HG03025 (cell line): Measurements from ENCODE around the gene MAST1.
"Not testable (repeated sequence)": the region's sequence is repeated elsewhere in the genome, so short reads cannot be mapped to it uniquely, and the experiment has no call there.

Source experiments
- ATAC-seq: cut with Tn5 transposase; IDR thresholded peaks from one replicate; pipeline ENCODE4 v1.9.1; 2021; ENCODE audit warnings: mild to moderate bottlenecking, moderate library complexity; ENCODE audit not compliant: unreplicated experiment, low FRiP score

MAST1 gene

DNA sequence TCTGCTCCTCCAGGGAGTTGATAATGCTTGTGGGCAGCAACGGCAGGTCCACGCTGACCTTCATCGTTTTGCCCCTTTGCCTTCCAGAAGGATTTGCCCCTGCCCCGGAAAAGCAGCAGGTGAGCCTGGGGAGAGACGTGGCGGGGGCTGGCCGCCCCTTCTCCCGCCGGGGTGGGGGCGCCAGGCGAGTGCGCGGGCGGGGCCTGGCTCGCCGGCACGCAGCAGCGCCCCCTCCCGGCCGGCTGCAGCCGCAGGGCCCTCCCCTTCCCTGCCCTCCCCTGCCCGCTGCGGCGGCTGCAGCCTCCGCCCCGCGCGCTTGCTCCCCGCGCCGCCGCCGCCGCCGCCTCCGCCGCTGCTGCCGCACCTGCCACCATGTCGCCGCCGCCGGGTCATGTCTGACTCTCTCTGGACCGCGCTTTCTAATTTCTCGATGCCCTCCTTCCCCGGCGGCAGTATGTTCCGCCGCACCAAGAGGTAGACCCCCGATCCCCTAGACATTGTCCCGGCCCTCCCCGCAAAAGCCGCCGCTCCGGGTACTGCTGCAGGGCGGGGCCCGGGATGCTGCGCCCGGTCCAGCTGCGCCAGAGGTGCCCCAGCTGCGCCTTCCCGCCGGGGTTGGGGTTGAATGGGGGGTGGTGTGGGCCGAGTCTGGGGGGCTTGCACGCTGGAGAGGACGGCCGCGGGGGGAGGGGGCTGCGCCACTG, at the start of gene MAST1:
TSS of gene MAST1 (plus strand) at position 334 of the 704 bp plus-strand sequence. CDS start at position 392, 58 bp downstream.
- no peak for ATAC-seq

DNA sequence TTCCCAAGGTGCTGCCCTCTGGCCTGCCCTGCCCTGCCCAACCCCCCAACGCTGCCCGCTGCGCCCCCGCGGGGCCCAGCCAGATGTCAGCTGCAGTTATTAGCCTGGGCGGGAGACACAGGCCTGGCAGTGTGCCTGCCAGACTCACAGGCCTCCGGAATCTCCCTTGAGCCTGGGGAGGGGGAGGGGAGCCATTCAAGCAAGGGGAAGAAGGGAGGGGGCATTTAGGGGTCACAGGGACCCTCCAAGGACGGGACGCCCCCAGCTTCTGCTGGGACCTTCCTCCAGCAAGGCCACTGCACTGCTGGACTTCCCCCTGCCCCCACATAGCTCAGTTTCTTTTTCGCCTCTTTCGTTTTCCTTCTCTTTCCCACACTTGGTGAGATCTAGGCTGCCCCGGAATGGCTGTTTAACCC, 49.6 kb upstream of the MAST1 start:
- no peak for ATAC-seq

DNA sequence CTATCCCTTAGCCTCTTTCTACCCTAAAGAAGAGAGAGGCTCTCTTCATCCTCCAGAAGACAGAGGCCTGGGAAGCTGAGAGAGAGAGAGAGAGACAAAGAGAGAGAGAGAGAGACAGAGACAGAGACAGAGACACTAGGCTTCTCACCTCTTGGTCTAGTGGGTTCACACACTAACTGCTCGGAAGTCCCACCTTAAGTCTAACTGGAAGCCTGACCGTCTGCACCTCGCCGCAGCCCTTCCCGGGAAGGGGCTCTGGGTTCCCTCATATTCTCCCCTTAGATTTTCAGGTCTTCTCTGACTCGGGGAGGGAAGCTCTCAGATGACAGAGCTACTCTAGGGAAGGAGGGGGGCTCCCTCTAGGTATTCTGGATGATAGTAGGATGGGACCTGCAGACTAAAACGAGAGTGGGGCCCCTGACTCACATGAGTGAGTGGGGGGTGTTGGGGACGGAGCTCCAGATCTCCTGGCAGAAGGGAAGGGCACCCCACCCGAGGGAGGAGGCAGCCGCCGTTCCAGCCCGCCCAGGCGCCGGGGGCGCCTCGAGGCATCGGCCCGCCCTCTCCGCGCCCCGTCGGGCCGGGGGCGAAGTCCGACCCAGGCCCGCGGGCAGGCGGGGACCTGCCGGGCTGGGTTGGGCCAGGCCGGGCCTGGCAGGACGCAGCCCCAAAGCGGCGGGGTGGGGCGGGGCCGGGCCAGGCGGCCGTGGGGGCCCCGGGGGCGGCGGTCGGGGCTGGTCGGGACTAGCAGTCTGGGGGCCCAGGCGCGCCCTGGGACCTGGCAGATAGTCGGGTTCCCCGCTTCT, 49.0 kb upstream of the MAST1 start:
- no peak for ATAC-seq

DNA sequence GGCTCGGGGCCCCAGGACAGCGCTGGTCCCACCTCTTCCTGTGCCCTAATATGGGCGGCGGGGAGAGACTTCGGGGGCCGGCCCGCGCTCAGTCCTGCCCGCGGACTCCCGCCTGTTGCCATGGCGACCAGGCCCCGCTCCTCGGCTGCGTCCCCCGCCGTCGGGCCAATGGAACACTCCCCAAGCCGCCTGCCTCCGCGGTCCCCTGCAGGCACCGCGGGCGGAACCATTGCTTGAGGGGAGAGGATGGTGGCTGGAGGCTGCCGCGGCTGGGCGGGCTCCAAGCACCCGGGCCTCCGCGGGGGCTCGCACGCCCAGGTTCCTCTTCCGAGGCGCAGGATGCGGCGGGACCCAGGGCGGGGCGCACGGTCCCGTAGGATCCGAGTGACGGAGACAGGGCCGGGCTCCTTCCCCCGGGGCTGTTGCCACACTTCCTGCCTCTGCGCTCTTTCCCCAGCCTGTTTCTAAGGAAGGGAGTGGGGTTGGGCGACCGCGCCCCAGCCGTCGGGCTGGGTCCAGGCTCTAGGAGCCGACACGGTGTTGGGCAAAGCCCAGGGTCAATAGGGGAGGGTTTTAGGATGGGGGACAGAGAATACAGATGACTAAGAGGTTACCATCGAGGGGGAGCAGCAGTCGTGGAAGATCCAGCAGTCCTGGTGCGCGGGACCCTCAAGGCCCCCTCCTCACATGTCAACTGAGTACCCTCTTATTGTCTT, 48.3 kb upstream of the MAST1 start:
- ATAC-seq = peak; percentile 32

DNA sequence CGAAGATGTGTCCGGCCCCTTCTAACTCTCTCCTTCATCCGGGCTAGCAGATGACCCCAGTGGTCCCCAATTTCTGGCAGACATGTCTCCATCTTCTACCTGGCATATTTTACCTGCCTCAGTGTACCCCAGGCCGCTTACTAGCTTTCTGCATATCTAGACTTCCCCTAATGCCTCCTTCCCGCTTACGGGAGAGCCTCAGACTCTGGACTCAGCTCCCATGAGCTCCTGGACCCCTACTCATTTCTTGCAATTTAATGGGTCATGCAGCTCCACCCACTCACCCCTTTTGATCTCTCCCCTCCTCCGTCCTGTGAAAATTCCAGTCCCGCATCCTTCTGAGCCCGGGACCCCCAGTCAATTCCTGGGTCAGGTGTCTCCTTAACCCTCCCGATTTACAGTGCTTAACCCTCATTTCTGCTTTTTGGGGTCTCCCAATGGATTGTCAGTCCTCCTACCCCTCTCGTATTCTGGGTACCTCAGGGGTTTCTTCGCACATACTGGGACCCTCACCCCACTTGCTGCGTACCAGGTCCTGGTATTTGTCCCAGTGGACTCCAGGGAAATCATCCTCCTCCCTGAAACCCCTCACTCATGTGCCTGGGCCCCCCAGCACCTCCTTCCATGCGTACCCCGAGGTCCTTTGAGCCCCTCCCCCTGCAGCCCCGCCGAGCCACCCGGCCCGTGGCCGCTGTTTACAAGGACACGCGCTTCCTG, 47.5 kb upstream of the MAST1 start:
- ATAC-seq = no peak

DNA sequence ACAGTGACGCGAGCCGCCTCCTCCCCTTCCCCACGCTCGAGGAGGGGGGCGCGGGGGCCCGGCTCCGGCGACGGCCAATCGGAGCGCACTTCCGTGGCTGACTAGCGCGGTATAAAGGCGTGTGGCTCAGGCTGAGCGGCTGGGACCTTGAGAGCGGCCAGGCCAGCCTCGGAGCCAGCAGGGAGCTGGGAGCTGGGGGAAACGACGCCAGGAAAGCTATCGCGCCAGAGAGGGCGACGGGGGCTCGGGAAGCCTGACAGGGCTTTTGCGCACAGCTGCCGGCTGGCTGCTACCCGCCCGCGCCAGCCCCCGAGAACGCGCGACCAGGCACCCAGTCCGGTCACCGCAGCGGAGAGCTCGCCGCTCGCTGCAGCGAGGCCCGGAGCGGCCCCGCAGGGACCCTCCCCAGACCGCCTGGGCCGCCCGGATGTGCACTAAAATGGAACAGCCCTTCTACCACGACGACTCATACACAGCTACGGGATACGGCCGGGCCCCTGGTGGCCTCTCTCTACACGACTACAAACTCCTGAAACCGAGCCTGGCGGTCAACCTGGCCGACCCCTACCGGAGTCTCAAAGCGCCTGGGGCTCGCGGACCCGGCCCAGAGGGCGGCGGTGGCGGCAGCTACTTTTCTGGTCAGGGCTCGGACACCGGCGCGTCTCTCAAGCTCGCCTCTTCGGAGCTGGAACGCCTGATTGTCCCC, 46.8 kb upstream of the MAST1 start, which contains the start of gene JUNB:
TSS of gene JUNB (plus strand) at position 142 of the 706 bp plus-strand sequence. CDS start at position 428, 286 bp downstream.
- ATAC-seq = peak; percentile 25

DNA sequence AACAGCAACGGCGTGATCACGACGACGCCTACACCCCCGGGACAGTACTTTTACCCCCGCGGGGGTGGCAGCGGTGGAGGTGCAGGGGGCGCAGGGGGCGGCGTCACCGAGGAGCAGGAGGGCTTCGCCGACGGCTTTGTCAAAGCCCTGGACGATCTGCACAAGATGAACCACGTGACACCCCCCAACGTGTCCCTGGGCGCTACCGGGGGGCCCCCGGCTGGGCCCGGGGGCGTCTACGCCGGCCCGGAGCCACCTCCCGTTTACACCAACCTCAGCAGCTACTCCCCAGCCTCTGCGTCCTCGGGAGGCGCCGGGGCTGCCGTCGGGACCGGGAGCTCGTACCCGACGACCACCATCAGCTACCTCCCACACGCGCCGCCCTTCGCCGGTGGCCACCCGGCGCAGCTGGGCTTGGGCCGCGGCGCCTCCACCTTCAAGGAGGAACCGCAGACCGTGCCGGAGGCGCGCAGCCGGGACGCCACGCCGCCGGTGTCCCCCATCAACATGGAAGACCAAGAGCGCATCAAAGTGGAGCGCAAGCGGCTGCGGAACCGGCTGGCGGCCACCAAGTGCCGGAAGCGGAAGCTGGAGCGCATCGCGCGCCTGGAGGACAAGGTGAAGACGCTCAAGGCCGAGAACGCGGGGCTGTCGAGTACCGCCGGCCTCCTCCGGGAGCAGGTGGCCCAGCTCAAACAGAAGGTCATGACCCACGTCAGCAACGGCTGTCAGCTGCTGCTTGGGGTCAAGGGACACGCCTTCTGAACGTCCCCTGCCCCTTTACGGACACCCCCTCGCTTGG, 46.1 kb upstream of the MAST1 start:
- ATAC-seq = no peak

DNA sequence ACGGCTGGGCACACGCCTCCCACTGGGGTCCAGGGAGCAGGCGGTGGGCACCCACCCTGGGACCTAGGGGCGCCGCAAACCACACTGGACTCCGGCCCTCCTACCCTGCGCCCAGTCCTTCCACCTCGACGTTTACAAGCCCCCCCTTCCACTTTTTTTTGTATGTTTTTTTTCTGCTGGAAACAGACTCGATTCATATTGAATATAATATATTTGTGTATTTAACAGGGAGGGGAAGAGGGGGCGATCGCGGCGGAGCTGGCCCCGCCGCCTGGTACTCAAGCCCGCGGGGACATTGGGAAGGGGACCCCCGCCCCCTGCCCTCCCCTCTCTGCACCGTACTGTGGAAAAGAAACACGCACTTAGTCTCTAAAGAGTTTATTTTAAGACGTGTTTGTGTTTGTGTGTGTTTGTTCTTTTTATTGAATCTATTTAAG, 45.4 kb upstream of the MAST1 start:
- no peak for ATAC-seq

DNA sequence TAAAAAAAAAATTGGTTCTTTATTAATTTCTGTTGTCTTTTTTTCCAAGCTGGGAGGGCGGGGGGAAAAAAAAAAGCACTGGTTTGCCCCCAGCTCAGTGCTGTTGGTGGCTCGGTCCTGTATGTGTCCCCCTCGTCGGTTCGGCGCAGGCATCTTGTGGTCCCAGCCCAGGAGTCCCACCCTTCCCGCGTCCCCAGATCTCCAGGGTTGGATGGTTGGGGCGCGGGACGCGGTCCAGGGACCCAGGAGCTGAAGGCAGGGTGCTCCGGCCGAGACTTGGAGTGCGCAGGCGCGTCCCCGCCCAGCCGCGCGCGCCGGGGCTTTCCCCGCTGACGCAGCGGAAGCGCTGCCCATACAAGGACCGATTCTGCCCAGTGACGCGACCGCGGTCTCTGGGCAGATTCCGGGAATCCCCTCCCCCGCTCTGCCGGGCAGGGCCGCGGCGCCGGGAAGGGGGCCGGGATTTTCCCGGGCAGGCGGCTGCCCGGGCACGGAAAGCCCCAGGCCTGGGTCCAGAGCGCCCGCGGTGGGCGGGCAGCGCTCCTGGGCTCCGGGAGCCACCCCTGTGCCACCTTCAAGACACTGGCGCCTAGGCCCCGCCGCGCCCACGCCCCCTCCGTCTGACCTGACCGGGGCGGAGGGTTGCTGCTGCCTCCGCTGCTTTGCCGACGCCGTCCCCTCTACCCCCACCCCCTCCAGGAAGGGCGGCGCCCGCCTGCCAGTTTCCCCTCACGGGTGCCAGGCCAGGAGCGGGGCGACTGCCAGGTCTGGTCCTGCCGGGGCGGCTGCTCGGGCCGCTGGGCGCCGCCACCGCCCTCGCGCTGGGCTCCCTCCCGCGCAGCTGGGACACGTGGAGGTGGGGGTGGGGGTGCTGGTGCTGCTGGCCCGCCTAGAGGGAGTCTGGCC, 44.8 kb upstream of the MAST1 start:
- ATAC-seq = no peak

DNA sequence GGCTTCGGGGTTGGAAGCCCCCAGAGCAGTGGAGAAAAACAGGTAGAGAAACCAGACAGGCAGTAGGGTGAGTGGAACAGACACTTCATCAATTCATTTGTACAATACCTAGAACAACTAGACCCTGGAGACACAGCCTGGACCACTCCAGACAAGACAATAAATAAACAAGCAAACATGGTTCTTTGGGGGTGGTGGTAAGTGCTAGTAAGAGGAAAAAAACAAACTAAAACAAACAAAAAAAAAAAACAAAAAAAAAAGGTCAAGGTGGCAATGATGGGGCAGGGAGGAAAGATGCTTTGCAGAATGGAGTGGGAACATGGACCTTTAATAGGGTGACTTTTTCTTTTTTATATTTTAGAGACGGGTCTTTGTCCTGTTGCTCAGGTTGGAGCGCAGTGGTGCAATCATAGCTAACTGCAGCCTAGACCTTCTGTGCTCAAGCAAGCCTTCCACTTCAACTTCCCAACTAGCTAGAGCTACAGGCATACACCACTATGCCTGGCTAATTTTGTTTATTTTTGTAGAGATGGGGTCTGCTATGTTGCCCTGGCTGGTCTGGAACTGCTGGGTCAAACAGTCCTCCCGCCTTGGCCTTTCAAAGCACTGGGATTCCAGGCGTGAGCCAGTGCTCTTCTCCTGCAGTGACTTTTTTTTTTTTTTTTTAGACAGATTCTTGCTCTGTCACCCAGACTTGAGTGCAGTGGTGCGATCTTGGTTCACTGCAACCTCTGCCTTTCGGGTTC, 43.9 kb upstream of the MAST1 start:
- no peak for ATAC-seq

DNA sequence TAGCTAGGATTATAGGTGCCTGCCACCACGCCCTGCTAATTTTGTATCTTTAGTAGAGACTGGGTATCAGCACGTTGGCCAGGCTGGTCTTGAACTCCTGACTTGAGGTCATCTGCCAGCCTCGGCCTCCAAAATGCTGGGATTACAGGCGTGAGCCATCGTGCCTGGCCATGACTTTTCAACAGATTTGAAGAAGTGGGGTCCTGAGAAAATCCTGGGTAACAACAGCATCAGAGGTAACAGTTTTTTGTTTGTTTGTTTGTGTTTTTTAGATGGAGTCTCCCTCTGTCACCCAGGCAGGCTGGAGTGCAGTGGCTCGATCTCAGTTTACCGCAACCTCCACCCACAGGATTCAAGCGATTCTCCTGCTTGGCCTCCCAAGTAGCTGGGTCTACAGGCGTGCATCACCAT, 43.3 kb upstream of the MAST1 start:
- no peak for ATAC-seq

DNA sequence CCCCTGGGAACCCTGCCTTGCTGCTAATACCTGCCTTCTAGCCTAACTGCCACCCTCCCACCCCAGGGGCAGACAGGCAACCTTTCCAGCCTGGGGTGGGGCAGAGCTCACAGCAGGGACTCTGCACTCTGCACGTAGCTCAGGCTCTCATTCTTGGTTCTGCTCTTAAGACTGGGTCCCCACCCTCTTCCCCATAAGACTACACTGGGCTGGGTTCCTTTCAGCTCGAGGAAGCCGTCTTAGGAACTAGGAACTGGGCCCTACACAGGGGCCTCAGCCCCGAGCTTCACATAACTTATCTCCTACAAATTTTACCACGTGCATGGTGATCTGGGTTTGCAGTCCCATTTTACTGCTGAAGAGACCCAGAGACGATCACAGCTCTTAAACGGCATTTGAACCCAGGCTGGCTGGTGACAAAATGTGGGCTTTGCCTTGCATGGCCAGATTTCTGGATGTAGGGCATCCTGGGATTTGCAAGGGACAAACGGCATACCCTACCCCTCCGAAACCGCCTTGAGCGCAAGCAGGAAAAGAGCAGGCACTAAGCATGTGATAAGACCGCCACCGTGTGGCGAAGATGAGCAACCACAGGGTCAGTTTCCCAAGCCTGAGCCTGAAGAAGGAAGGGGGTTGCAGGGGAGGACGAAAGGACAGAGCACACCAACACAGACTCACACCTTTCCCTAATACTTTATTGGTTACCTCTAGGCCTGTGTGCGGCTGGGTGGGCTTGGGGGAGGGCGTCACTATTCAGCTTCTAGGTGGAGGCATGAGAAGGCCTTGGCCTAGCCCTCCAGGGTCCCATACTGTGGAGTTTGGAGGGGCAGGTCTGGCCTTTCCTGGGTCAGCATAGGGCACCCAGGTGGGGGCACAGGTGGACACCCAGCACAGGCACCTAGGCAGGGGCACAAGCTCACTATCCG, 41.9 kb upstream of the MAST1 start:
- no peak for ATAC-seq

DNA sequence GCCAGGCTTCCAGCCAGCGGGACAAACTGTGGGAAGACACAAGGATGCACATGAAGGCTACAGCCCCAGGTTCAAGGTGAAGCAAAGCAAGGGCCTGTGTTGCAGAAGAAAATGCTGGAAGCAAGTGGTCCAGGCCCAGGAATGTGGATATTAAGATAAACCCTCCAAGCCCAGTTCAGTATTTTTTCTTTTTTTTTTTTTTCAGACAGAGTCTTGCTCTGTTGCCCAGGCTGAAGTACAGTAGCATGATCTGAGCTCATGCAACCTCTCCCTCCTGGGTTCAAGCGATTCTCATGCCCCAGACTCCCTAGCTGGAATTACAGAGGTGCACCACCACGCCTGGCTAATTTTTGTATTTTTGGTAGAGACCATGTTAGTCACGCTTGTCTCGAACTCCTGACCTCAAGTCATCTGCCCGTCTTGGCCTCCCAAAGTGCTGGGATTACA, 41.2 kb upstream of the MAST1 start:
- no peak for ATAC-seq

DNA sequence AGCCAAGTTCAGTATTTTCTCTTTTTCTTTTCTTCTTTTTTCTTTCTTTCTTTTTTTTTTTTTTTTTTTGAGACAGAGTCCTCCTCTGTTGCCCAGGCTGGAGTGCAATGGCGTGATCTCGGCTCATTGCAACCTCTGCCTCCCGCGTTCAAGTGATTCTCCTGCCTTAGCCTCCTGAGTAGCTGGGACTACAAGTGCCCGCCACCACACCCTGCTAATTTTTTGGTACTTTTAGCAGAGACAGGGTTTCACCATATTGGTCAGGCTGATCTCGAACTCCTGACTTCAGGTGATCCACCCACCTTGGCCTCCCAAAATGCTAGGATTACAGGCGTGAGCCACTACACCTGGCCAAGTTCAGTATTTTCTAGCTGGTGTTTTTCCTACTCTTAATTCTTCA, 40.7 kb upstream of the MAST1 start:
- ATAC-seq = not testable (repeated sequence)

DNA sequence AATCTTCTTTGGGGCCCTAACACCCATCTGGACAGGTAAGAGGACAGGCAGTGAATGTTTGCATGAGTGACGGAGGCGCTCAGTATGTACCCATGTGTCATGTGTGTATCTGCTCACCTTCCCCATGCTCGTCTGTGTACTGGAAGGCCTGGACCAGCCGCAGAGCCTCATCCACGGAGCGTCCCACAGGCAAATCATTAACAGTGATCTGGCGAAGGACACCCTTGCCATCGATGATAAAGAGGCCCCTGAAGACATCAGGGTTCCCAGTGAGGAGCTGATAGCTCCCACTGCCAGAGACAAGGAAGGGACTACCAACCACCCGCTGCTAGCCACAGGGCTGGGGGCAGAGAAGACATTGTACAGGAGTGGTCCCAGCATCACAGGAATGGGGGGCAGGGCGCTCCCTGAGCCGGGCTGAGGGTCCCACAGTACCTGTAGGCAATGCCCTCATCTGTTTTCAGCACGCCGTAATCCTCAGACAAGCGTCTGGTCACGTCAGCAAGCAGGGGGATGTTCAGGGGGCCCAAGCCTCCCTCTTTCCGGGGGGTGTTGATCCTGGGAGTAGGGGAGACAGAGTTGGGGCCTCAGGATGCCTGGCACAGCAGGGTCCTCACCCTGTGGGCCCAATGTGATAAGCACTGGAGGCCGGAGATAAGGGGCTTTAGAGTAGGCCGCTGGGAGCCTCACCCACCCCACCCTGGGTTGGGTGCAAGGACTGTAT, 38.4 kb upstream of the MAST1 start:
- ATAC-seq = no peak

DNA sequence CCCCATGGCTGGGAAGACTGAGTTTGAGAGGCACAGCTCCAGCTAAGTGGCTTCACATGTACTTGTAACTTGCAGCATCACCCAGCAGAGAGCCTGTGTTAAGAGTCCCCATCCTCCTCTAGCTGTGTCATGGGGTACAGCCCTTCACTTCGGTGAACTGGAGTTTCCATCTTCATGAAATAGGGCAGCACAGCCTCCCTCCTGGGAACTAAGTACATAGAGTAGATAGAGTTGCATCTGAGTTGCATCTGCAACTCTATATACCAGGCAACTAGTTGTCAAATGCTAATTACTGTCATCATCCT, 37.9 kb upstream of the MAST1 start:
- no peak for ATAC-seq
